Activated T-helper 9 cell treated with anti-CD3 and anti-CD28 coated beads, Interleukin-2, amount 50 U/mL, for 16 hours (primary cell): ENCODE measurements around the gene PDE1C.

Experiments used
- DNase-seq: peaks from one replicate; pipeline ENCODE4 v3.0.0-alpha.2; 2020; ENCODE audit warnings: low read depth

Gene PDE1C

GRCh38 chr7:31892099-31892829, 177.9 kb downstream of the PDE1C start:
- no peak for DNase-seq

GRCh38 chr7:31890766-31891165, 179.4 kb downstream of the PDE1C start:
- no peak for DNase-seq

- DNase-seq = no peak
Measured at GRCh38 chr7:31890198-31890597, 180.0 kb downstream of the PDE1C start.

- no peak for DNase-seq
Measured at GRCh38 chr7:31887006-31887405, 183.2 kb downstream of the PDE1C start.

- DNase-seq = no peak
Measured at GRCh38 chr7:31885171-31885570, 185.0 kb downstream of the PDE1C start.

- DNase-seq = no peak
Measured at GRCh38 chr7:31883761-31884164, 186.4 kb downstream of the PDE1C start.

- no peak for DNase-seq
Measured at GRCh38 chr7:31882187-31882586, 188.0 kb downstream of the PDE1C start.

- DNase-seq = no peak
Measured at GRCh38 chr7:31878875-31879274, 191.3 kb downstream of the PDE1C start.

- DNase-seq = no peak
Measured at GRCh38 chr7:31875424-31875823, 194.8 kb downstream of the PDE1C start.

- DNase-seq = no peak
Measured at GRCh38 chr7:31874631-31875386, 195.4 kb downstream of the PDE1C start.

GRCh38 chr7:31873816-31874597, 196.2 kb downstream of the PDE1C start:
- no peak for DNase-seq

GRCh38 chr7:31872545-31873370, 197.4 kb downstream of the PDE1C start:
- DNase-seq = no peak

GRCh38 chr7:31864646-31865045, 205.6 kb downstream of the PDE1C start:
- no peak for DNase-seq

- no peak for DNase-seq
Measured at GRCh38 chr7:31860925-31861324, 209.3 kb downstream of the PDE1C start.

GRCh38 chr7:31858055-31858454, 212.2 kb downstream of the PDE1C start:
- DNase-seq = no peak

- DNase-seq = no peak
Measured at GRCh38 chr7:31857172-31857571, 213.0 kb downstream of the PDE1C start.

- DNase-seq = no peak
Measured at GRCh38 chr7:31856337-31856736, 213.9 kb downstream of the PDE1C start.

- DNase-seq = no peak
Measured at GRCh38 chr7:31855530-31855929, 214.7 kb downstream of the PDE1C start.

GRCh38 chr7:31853380-31853779, 216.8 kb downstream of the PDE1C start:
- no peak for DNase-seq

- DNase-seq = no peak
Measured at GRCh38 chr7:31852462-31852861, 217.7 kb downstream of the PDE1C start.

- DNase-seq = no peak
Measured at GRCh38 chr7:31851119-31851518, 219.1 kb downstream of the PDE1C start.

- DNase-seq = no peak
Measured at GRCh38 chr7:31850601-31851000, 219.6 kb downstream of the PDE1C start.
